Effector CD8-positive, alpha-beta T cell (primary cell): ENCODE measurements around the gene ACSM6.
A peak's percentile ranks its signal among the peaks of the same experiment; 100 is the strongest.

Source experiments
- DNase-seq: peaks from one replicate; lab custom pipeline; 2025; lab: John Stamatoyannopoulos, UW

The ACSM6 gene

GRCh38 chr10:95246582-95247051, 52.6 kb downstream of the ACSM6 start:
- peak; percentile 35 for DNase-seq

GRCh38 chr10:95247200-95247880, 53.3 kb downstream of the ACSM6 start:
- DNase-seq: no peak

- DNase-seq: no peak
Measured at GRCh38 chr10:95247881-95248583, 54.0 kb downstream of the ACSM6 start.

GRCh38 chr10:95248989-95249388, 55.0 kb downstream of the ACSM6 start:
- no peak for DNase-seq

GRCh38 chr10:95249467-95249866, 55.4 kb downstream of the ACSM6 start:
- no peak for DNase-seq

GRCh38 chr10:95250856-95251255, 56.8 kb downstream of the ACSM6 start:
- DNase-seq: no peak

- no peak for DNase-seq
Measured at GRCh38 chr10:95253007-95253406, 59.0 kb downstream of the ACSM6 start.

GRCh38 chr10:95253686-95254085, 59.6 kb downstream of the ACSM6 start:
- no peak for DNase-seq

GRCh38 chr10:95254629-95255028, 60.6 kb downstream of the ACSM6 start:
- DNase-seq: no peak

- no peak for DNase-seq
Measured at GRCh38 chr10:95256268-95256667, 62.2 kb downstream of the ACSM6 start.

- no peak for DNase-seq
Measured at GRCh38 chr10:95257849-95258248, 63.8 kb downstream of the ACSM6 start.

GRCh38 chr10:95260397-95260881, 66.4 kb downstream of the ACSM6 start:
- DNase-seq: no peak

GRCh38 chr10:95260909-95261552, 67.0 kb downstream of the ACSM6 start:
- DNase-seq: no peak

GRCh38 chr10:95261926-95262325, 67.9 kb downstream of the ACSM6 start:
- DNase-seq: no peak

- no peak for DNase-seq
Measured at GRCh38 chr10:95262763-95263518, 68.9 kb downstream of the ACSM6 start.

- DNase-seq: no peak
Measured at GRCh38 chr10:95263864-95264226, 69.8 kb downstream of the ACSM6 start.

- DNase-seq: no peak
Measured at GRCh38 chr10:95264227-95265051, 70.4 kb downstream of the ACSM6 start.

GRCh38 chr10:95265572-95265971, 71.5 kb downstream of the ACSM6 start:
- DNase-seq: no peak

- no peak for DNase-seq
Measured at GRCh38 chr10:95266674-95267095, 72.6 kb downstream of the ACSM6 start.

GRCh38 chr10:95267251-95267650, 73.2 kb downstream of the ACSM6 start:
- DNase-seq: no peak

GRCh38 chr10:95268438-95268837, 74.4 kb downstream of the ACSM6 start:
- DNase-seq: no peak
